WI38 (cell line): ENCODE data around the gene POU5F2.

ENCODE experiments used
- H3K4me3 ChIP-seq: 2 replicates; pipeline ENCODE4 v1.5.1; 2011; ENCODE audit warnings: low read depth, mild to moderate bottlenecking, control low read depth, low read length
- CTCF ChIP-seq: IDR thresholded peaks from 2 replicates; pipeline ENCODE4 v1.5.1; 2012; ENCODE audit warnings: low read depth, mild to moderate bottlenecking, control low read depth, low read length

Gene POU5F2

GRCh38 chr5:93704996-93705395 is 36.4 kb downstream of the POU5F2 start:
- H3K4me3 ChIP-seq, result no peak overlapping the region
- no peak for TF ChIP-seq CTCF

- H3K4me3 ChIP-seq, result no peak overlapping the region
- TF ChIP-seq CTCF, result no peak
These were observed 49.4 kb downstream of the POU5F2 start for GRCh38 chr5:93691997-93692396.
